GM12875 (cell line): ENCODE results near the gene EVPL.

Experiments used
- H3K4me3 ChIP-seq: one replicate; pipeline ENCODE4 v1.5.1; 2011; ENCODE audit warnings: low read depth, low read length, control low read depth
- CTCF ChIP-seq: IDR thresholded peaks from 2 replicates; pipeline ENCODE4 v1.5.1; 2011; ENCODE audit warnings: low read depth, mild to moderate bottlenecking, control low read depth, inconsistent platforms, low read length, moderate library complexity, borderline replicate concordance; ENCODE audit not compliant: insufficient read depth

Gene EVPL

GRCh38 chr17:76022973-76023899, 3.9 kb downstream of the EVPL start:
- no peak for TF ChIP-seq CTCF
- H3K4me3 ChIP-seq, result no peak overlapping the region

- no peak overlapping the region for H3K4me3 ChIP-seq
Measured at GRCh38 chr17:76022285-76022684, 4.8 kb downstream of the EVPL start.

GRCh38 chr17:76019833-76020467, 7.2 kb downstream of the EVPL start:
- TF ChIP-seq CTCF, result no peak

More at GRCh38 chr17:76022285-76022684, 4.8 kb downstream of the EVPL start:
- TF ChIP-seq CTCF, result no peak

GRCh38 chr17:76018801-76019200, 8.3 kb downstream of the EVPL start:
- no peak overlapping the region for H3K4me3 ChIP-seq
- no peak for TF ChIP-seq CTCF

More at GRCh38 chr17:76019833-76020467, 7.2 kb downstream of the EVPL start:
- H3K4me3 ChIP-seq, result no peak overlapping the region

GRCh38 chr17:76018340-76018680, 8.8 kb downstream of the EVPL start:
- no peak overlapping the region for H3K4me3 ChIP-seq
- TF ChIP-seq CTCF, result no peak

GRCh38 chr17:76017481-76018339, 9.4 kb downstream of the EVPL start:
- no peak overlapping the region for H3K4me3 ChIP-seq
- no peak for TF ChIP-seq CTCF

- no peak for TF ChIP-seq CTCF
- H3K4me3 ChIP-seq, result no peak overlapping the region
Measured at GRCh38 chr17:76014925-76015261, 12.2 kb downstream of the EVPL start.
